Gastroesophageal sphincter (tissue), 3 donors: ENCODE measurements around the gene USP9X.

Experiments
- CTCF ChIP-seq, 4 experiments: fragments of 200-600 bp in 2 of 4; fragments of 450-650 bp in 2 of 4; sonication (generic) in 1 of 4; IDR thresholded peaks; one replicate each; pipeline ENCODE4 v1.5.1; 2017 to 2019; ENCODE audit warnings: antibody characterized with exemption in 4 of 4, mild to moderate bottlenecking in 2 of 4, moderate library complexity in 2 of 4
- EP300 ChIP-seq: sonication (generic); formaldehyde crosslinking; IDR thresholded peaks from one replicate; pipeline ENCODE4 v1.6.1; 2017; ENCODE audit warnings: antibody characterized with exemption, mild to moderate bottlenecking

DNA sequence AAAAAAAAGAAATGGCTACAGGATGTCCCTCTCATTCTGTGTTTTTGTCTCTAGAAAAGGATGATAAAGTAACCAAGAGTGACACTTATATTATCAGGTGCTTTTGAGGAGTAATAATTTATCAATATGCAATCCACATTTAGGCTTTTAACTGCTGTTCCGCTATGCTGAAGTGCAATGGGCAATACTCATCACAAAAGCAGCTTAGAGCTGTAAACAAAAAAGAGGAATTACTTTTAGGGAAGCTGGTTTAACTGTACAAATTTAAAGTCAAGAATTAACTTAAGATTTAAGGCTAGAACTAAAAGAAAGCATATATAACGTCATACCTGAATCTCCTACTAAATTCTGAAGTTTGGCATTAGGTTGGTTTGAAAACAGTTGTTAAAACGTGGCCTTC is 155.3 kb downstream of the USP9X start:
- TF ChIP-seq EP300 (no peak), CTCF (IDR thresholded peaks at IDR 0.05) (no peak)
